Sigmoid colon (tissue), 7 donors: ENCODE results near the gene ZNF664. TPM values are rescaled to one million over a fixed set of nuclear protein-coding genes. Genes with fewer than 3 reads are reported as not detected.
A peak's percentile ranks its signal among the peaks of the same experiment; 100 is the strongest.

ENCODE experiments used
- DNase-seq: peaks from one replicate; pipeline ENCODE4 v3.0.0-alpha.2; 2019
- H3K27ac ChIP-seq, 4 donors: fragments of 200-600 bp; sonication (generic); one replicate each; pipeline ENCODE4 v1.5.1; 2016 to 2019; ENCODE audit warnings: mild to moderate bottlenecking in 1 of 4
- H3K27me3 ChIP-seq, 3 donors: fragments of 200-600 bp; sonication (generic); one replicate each; pipeline ENCODE4 v1.5.1; 2019; ENCODE audit warnings: mild to moderate bottlenecking in 1 of 3
- H3K36me3 ChIP-seq, 4 donors: fragments of 200-600 bp; sonication (generic); one replicate each; pipeline ENCODE4 v1.5.1; 2016 to 2019
- H3K4me1 ChIP-seq, 4 donors: fragments of 200-600 bp; sonication (generic); one replicate each; pipeline ENCODE4 v1.5.1; 2017 to 2019
- H3K4me3 ChIP-seq, 4 donors: fragments of 200-600 bp; sonication (generic); one replicate each; pipeline ENCODE4 v1.5.1; 2017 to 2019; ENCODE audit warnings: mild to moderate bottlenecking in 2 of 4, moderate library complexity in 1 of 4
- H3K9me3 ChIP-seq, 4 donors: fragments of 200-600 bp in 3 of 4; sonication (generic) in 3 of 4; one replicate each; pipeline versions ENCODE4 v1.5.1 to v1.6.1; 2013 to 2019
- CTCF ChIP-seq, 4 experiments: fragments of 450-650 bp in 3 of 4; fragments of 200-600 bp in 1 of 4; IDR thresholded peaks; one replicate each; pipeline ENCODE4 v1.5.1; 2016 to 2019; ENCODE audit warnings: antibody characterized with exemption in 4 of 4, mild to moderate bottlenecking in 3 of 4, moderate library complexity in 2 of 4
- EP300 ChIP-seq, 4 donors: sonication (generic); formaldehyde crosslinking; IDR thresholded peaks; one replicate each; pipeline ENCODE4 v1.6.1; 2017; ENCODE audit warnings: antibody characterized with exemption in 4 of 4
- POLR2A ChIP-seq, 2 donors: fragments of 450-650 bp; IDR thresholded peaks; one replicate each; pipeline ENCODE4 v1.6.1; 2016; ENCODE audit warnings: antibody characterized with exemption in 2 of 2, mild to moderate bottlenecking in 2 of 2, moderate library complexity in 2 of 2
- POLR2AphosphoS5 ChIP-seq, 4 donors: sonication (generic); formaldehyde crosslinking; IDR thresholded peaks; one replicate each; pipeline ENCODE4 v1.6.1; 2017; ENCODE audit warnings: antibody characterized with exemption in 4 of 4
- WGBS, 2 donors: extraction: QIAGEN DNeasy Blood & Tissue Kit; methylation state at CpG; one replicate each; pipeline ENCODE4 v1.1.7; 2013; 5-methylcytosine and 5-hydroxymethylcytosine counted together
- intact Hi-C: fragments of 100-400 bp; cut with DNase I; formaldehyde crosslinking; loops from one replicate; pipeline ENCODE4 v1.15.1; 2023
- polyA plus RNA-seq, 3 donors: library from polyadenylated mRNA; stranded (reverse); fragments of 200-250 nt; gene quantifications; one replicate each; pipeline ENCODE4 v1.2.3, GENCODE V29; 2013
- total RNA-seq, 4 donors: library from RNA; depleted of rRNA; stranded (reverse); fragments of >200 nt; gene quantifications; one replicate each; pipeline ENCODE4 v1.1.0, GENCODE V29; 2016
- donor health status: healthy with polysubstance abuse.
- donor health status: Bipolar disorder and iron deficiency.
- donor health status: healthy.

ZNF664 gene
- total and polyA plus RNA-seq, 7 donors, result 43.4 to 74.0 (median 62.5) TPM

GRCh38 chr12:123973552-123974341, 732 bp downstream of the ZNF664 start:
- WGBS, 2 donors, result 1 to 3% methylated on average over 69 of the region's 69 CpGs
- Histone ChIP-seq H3K4me3 (peak overlapping the region; percentile 83 to 98 (median 94)), H3K27me3 (no peaks in the 10 kb centered on the region), H3K27ac (peak overlapping the region; percentile 80 to 97 (median 94)), H3K4me1 (peaks cover 0 to 27% (median 21%) of the 10 kb centered on the region in 4 donors), H3K9me3 (no peaks in the 10 kb centered on the region), H3K36me3 (peaks cover 0 to 3% (median 0%) of the 10 kb centered on the region in 4 donors)
- peak; percentile 71 for DNase-seq
- TF ChIP-seq CTCF (IDR thresholded peaks at IDR 0.05) (no peak), POLR2AphosphoS5 (IDR thresholded peaks at IDR 0.05) (no peak), EP300 (IDR thresholded peaks at IDR 0.05) (no peak), POLR2A (IDR thresholded peaks at IDR 0.05) (no peak)
- intact Hi-C loops, result loop anchor here (5.0 kb wide), 1 partner anchor 261 kb away; the partner anchor contains the start of gene ATP6V0A2

- intact Hi-C loops, result no loop called here
Observed at GRCh38 chr12:123976227-123976826, 3.3 kb downstream of the ZNF664 start.

DNA sequence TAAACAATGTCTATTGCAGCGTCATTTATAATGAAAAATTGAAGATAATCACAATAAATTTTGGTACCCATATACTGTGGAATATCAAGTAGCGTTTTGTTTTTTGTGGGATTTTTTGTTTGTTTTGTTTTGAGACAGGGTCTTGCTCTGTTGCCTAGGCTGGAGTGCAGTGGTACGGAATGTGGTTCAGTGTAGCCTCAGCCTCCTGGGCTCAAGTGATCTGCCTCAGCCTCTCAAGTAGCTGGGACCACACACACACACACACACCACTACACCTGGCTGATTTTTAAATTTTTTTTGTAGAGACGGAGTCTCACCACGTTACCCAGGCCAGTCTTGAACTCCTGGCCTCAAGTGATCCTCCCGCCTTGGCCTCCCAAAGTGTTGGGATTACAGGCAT, 6.6 kb downstream of the ZNF664 start:
- H3K4me1 ChIP-seq, result peaks cover 0 to 5% (median 2%) of the 10 kb centered on the region in 4 donors
- no peaks in the 10 kb centered on the region for H3K27me3 ChIP-seq
- H3K27ac ChIP-seq, result no peak overlapping the region
- TF ChIP-seq POLR2A (IDR thresholded peaks at IDR 0.05) (no peak), EP300 (IDR thresholded peaks at IDR 0.05) (no peak), CTCF (IDR thresholded peaks at IDR 0.05) (no peak), POLR2AphosphoS5 (IDR thresholded peaks at IDR 0.05) (no peak)
- no peak for DNase-seq
- H3K36me3 ChIP-seq, result peaks cover 0 to 12% (median 0%) of the 10 kb centered on the region in 4 donors
- no peaks in the 10 kb centered on the region for H3K9me3 ChIP-seq
- WGBS, 2 donors, result 96% methylated on average over 6 of the region's 6 CpGs
- no peak overlapping the region for H3K4me3 ChIP-seq
- intact Hi-C loops, result no loop called here

More at GRCh38 chr12:123976227-123976826, 3.3 kb downstream of the ZNF664 start:
- H3K27ac ChIP-seq, result no peak overlapping the region
- peaks cover 0 to 17% (median 15%) of the 10 kb centered on the region in 4 donors for H3K4me1 ChIP-seq
- TF ChIP-seq POLR2AphosphoS5 (IDR thresholded peaks at IDR 0.05), result no peak
- no peak for TF ChIP-seq CTCF (IDR thresholded peaks at IDR 0.05)
- no peak for TF ChIP-seq EP300 (IDR thresholded peaks at IDR 0.05)
- no peak for TF ChIP-seq POLR2A (IDR thresholded peaks at IDR 0.05)
- peaks cover 0 to 3% (median 0%) of the 10 kb centered on the region in 4 donors for H3K36me3 ChIP-seq
- no peak overlapping the region for H3K4me3 ChIP-seq
- H3K27me3 ChIP-seq, result no peaks in the 10 kb centered on the region
- no peak for DNase-seq
- WGBS, 2 donors, result 92% methylated on average over 7 of the region's 7 CpGs
- H3K9me3 ChIP-seq, result no peaks in the 10 kb centered on the region

GRCh38 chr12:123982269-123982668, 9.3 kb downstream of the ZNF664 start:
- intact Hi-C loops, result loop anchor here (5.0 kb wide), 1 partner anchor 75 kb away; no protein-coding TSS in a partner anchor
- no peaks in the 10 kb centered on the region for H3K27me3 ChIP-seq
- peaks cover 0 to 11% (median 0%) of the 10 kb centered on the region in 4 donors for H3K36me3 ChIP-seq
- no peaks in the 10 kb centered on the region for H3K9me3 ChIP-seq
- no peak overlapping the region for H3K4me3 ChIP-seq
- no peak for DNase-seq
- peaks cover 0 to 11% (median 5%) of the 10 kb centered on the region in 4 donors for H3K4me1 ChIP-seq
- TF ChIP-seq POLR2AphosphoS5 (IDR thresholded peaks at IDR 0.05) (no peak), POLR2A (IDR thresholded peaks at IDR 0.05) (no peak), EP300 (IDR thresholded peaks at IDR 0.05) (no peak), CTCF (IDR thresholded peaks at IDR 0.05) (no peak)
- H3K27ac ChIP-seq, result no peak overlapping the region
- whole genome bisulfite sequencing, 2 donors, result 86 to 96% methylated on average over 7 of the region's 7 CpGs
